BJ (cell line): ENCODE data around the gene HBE1. TPM values are rescaled to one million over a fixed set of nuclear protein-coding genes. Genes with fewer than 3 reads are reported as not detected.

Source experiments
- CTCF ChIA-PET: fragments of 350-600 bp; formaldehyde crosslinking; extraction: SDS; loops from one replicate; lab custom pipeline; 2021; ENCODE audit warnings: antibody characterized with exemption, inconsistent platforms; lab: Yijun Ruan, JAX
- POLR2A ChIA-PET: fragments of 300-600 bp; sonication (Branson Sonifier 250); formaldehyde crosslinking; extraction: SDS; loops from one replicate; lab custom pipeline; 2021; ENCODE audit warnings: antibody characterized with exemption; lab: Charles Lee
- DNase-seq: peaks from one replicate; pipeline ENCODE4 v3.0.0-alpha.2; 2011; ENCODE audit warnings: low read depth
- H3K27me3 ChIP-seq: 2 replicates; pipeline ENCODE4 v1.6.0; 2011; ENCODE audit warnings: low read length; ENCODE audit not compliant: control insufficient read depth, insufficient read depth
- H3K36me3 ChIP-seq: 2 replicates; pipeline ENCODE4 v1.5.1; 2011; ENCODE audit warnings: low read length; ENCODE audit not compliant: control insufficient read depth, insufficient read depth
- H3K4me3 ChIP-seq: 2 replicates; pipeline ENCODE4 v1.5.1; 2011; ENCODE audit warnings: low read depth, mild to moderate bottlenecking, control low read depth, low read length
- polyA plus RNA-seq: library from polyadenylated mRNA; depleted of rRNA; stranded (reverse); fragments of >200 nt; gene quantifications from 2 replicates; pipeline ENCODE4 v1.2.3, GENCODE V29; 2011
- TF ChIP-seq, protein P1 (sequence below): IDR thresholded peaks from 2 replicates; pipeline ENCODE4 v1.5.1; 2011; ENCODE audit warnings: low read depth, mild to moderate bottlenecking, control low read depth, inconsistent platforms, low read length, moderate library complexity; ENCODE audit not compliant: insufficient read depth

HBE1 gene
- polyA plus RNA-seq, 1 experiment = not detected

DNA sequence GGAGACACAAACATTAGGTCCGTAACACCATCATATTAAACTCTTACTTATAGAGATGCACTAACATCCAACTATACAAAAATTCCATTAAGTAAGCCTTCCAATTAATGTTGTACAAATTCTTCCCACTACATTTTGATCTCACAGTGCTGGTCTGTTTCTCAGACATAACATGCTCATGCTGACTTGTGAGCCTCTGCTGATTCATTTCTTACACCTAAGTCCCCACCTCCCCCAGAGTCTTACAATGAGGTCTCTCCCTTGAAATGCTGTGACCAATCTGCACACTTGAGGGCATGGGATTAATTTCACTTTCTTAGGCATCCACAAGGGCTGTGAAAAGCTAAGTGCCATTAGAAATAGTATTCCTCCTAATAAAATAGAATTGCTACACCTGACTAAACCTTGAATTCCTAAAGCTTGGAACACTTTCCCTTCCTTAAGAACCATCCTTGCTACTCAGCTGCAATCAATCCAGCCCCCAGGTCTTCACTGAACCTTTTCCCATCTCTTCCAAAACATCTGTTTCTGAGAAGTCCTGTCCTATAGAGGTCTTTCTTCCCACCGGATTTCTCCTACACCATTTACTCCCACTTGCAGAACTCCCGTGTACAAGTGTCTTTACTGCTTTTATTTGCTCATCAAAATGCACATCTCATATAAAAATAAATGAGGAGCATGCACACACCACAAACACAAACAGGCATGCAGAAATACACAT is 22.1 kb downstream of the HBE1 start:
- ChIA-PET POLR2A (no interaction called here), CTCF (interaction anchor here (1.4 kb wide), 1 partner anchor 9 kb away, joined by 3 read pairs; no protein-coding TSS in a partner anchor)
- H3K27me3 ChIP-seq = no peaks in the 10 kb centered on the region
- H3K4me3 ChIP-seq = no peak overlapping the region
- no peak for DNase-seq
- no peaks in the 10 kb centered on the region for H3K36me3 ChIP-seq
- TF ChIP-seq, protein P1, sequence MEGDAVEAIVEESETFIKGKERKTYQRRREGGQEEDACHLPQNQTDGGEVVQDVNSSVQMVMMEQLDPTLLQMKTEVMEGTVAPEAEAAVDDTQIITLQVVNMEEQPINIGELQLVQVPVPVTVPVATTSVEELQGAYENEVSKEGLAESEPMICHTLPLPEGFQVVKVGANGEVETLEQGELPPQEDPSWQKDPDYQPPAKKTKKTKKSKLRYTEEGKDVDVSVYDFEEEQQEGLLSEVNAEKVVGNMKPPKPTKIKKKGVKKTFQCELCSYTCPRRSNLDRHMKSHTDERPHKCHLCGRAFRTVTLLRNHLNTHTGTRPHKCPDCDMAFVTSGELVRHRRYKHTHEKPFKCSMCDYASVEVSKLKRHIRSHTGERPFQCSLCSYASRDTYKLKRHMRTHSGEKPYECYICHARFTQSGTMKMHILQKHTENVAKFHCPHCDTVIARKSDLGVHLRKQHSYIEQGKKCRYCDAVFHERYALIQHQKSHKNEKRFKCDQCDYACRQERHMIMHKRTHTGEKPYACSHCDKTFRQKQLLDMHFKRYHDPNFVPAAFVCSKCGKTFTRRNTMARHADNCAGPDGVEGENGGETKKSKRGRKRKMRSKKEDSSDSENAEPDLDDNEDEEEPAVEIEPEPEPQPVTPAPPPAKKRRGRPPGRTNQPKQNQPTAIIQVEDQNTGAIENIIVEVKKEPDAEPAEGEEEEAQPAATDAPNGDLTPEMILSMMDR = no peak

DNA sequence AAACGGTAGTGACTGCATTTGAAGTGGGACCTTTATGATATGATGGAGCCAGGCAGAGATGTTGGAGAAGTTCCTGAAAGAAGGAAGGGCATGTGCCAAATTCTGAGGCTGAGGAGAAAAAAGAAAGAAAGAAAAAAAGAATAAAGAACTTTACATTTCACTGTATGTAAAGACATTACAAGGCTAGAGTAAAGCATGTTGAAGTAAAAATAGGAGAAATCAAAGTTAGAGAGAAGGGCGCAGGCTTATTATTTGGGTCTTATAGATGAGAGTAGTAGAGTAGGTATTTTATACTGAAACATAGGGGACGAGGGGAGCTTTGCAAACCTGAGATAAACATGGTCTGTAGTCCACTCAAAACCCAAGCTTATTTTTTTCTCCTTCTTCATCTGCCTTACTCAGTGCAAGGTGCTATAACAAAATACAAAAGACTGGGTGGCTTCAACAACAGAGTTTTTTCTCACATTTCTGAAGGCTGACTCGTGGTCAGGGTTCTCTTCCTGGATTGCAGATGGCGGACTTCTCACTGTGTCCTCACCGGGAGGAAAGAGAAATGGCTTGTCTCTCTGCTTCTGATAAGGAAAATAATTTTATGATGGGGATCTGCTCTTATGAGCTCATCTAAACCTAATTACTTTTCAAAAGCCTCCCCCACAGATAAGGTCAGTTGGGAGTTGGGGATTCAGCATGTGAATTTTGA is 22.8 kb downstream of the HBE1 start:
- TF ChIP-seq, protein P1 = no peak
- ChIA-PET CTCF (interaction anchor here (1.4 kb wide), 1 partner anchor 8 kb away, joined by 3 read pairs; no protein-coding TSS in a partner anchor), POLR2A (no interaction called here)
- Histone ChIP-seq H3K4me3 (no peak overlapping the region), H3K36me3 (no peaks in the 10 kb centered on the region), H3K27me3 (no peaks in the 10 kb centered on the region)
- DNase-seq = no peak

DNA sequence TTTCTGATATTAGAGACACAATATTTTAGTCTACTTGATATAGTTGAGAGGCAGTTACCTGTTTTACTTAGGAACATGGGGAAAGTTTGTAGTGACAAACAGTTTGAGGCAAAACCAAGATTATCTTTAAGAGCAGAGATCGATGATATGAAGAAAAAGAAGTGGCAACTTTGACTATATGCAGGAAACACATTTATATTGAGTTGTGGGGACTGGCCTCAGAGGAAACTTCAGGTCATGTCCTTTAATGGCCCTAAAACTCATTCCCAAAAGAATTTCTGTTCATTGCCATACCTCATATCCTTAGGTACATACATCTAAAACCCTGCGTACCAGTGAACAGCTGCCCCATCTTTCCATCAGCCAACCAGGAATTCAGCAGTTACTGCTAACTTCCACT is 24.6 kb downstream of the HBE1 start:
- ChIA-PET POLR2A (no interaction called here), CTCF (no interaction called here)
- no peak for DNase-seq
- Histone ChIP-seq H3K36me3 (no peaks in the 10 kb centered on the region), H3K4me3 (no peak overlapping the region), H3K27me3 (no peaks in the 10 kb centered on the region)
- TF ChIP-seq, protein P1 = no peak

DNA sequence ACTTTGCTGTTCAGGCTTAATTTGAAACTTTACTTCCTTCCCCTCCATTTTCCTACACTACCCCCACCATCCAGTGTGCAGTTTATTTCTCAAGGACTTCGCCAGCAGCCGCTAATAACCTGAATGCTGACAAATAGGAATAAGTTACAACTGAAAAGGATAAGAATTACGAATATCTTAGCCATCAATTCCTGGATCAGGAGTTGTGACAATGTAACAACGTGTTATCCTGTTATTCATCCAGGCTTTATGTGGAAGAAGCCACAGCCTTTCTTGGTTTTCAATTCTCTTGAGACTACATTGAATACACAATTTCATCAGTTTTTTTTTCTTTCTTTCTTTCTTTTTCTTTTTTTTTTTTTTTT is 25.9 kb downstream of the HBE1 start:
- CTCF ChIA-PET = no interaction called here
- TF ChIP-seq, protein P1 = no peak

DNA sequence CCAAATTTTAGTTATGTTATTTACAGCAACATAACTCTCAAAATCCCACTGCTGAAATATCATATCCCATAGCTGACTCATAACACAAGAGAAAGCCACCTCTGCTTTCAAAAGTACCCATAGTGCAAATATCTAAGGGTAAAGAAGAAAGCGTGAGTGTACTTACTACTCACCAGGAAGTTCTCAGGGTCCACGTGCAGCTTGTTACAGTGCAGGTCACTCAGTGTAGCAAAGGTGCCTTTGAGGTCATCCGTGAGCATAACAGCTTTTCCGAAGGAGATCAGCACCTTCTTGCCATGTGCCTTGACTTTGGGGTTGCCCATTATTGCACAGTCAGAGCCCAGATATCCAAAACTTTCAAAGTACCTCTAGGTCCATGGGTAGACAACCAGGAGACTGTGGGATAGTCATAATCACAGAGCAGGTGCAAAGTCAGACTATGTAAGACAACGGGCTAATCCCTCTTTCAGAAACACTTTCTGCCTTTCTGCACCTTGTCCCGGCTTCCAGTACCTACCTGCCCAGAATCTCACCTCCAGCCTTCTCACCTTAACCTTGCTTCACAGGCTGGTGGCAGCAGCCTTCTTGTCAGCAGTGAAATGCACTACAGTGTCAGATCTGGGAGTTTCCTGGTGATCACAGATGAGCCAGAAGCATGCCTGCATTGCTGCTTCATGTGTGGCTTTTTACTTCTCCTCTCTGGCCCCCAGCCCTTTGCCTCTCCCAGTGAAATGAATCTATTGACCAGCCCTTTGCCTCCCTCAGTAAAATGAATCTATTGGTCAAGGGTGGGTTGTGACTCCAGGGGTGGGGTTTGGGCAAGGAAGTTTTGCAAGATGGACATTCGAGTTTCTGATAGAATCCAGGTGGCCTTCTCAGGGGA is 26.6 kb downstream of the HBE1 start:
- H3K4me3 ChIP-seq = no peak overlapping the region
- CTCF ChIA-PET = no interaction called here
- DNase-seq = no peak
- no peaks in the 10 kb centered on the region for H3K27me3 ChIP-seq
- POLR2A ChIA-PET = no interaction called here
- no peaks in the 10 kb centered on the region for H3K36me3 ChIP-seq
- TF ChIP-seq, protein P1 = no peak

More for the DNA sequence above, 25.9 kb downstream of the HBE1 start:
- DNase-seq = no peak
- POLR2A ChIA-PET = no interaction called here
- Histone ChIP-seq H3K4me3 (no peak overlapping the region), H3K36me3 (no peaks in the 10 kb centered on the region), H3K27me3 (no peaks in the 10 kb centered on the region)
